GM12865 (cell line): Measurements from ENCODE around the gene ZBTB25.
A peak's percentile ranks its signal among the peaks of the same experiment; 100 is the strongest.

Source experiments
- DNase-seq: peaks from one replicate; pipeline ENCODE4 v3.0.0; 2010; ENCODE audit warnings: low read depth
- H3K4me3 ChIP-seq: 2 replicates; pipeline ENCODE4 v1.5.1; 2011; ENCODE audit warnings: mild to moderate bottlenecking, low read depth, low read length, control low read depth
- CTCF ChIP-seq: IDR thresholded peaks from 2 replicates; pipeline ENCODE4 v1.5.1; 2011; ENCODE audit warnings: low read length, control low read depth, low read depth, inconsistent platforms; ENCODE audit not compliant: insufficient read depth; ENCODE audit errors: missing control alignments

Gene ZBTB25

GRCh38 chr14:64465831-64466554, 37.6 kb downstream of the ZBTB25 start:
- no peak for TF ChIP-seq CTCF
- DNase-seq, result no peak
- peak overlapping the region; percentile 54 for H3K4me3 ChIP-seq

DNA sequence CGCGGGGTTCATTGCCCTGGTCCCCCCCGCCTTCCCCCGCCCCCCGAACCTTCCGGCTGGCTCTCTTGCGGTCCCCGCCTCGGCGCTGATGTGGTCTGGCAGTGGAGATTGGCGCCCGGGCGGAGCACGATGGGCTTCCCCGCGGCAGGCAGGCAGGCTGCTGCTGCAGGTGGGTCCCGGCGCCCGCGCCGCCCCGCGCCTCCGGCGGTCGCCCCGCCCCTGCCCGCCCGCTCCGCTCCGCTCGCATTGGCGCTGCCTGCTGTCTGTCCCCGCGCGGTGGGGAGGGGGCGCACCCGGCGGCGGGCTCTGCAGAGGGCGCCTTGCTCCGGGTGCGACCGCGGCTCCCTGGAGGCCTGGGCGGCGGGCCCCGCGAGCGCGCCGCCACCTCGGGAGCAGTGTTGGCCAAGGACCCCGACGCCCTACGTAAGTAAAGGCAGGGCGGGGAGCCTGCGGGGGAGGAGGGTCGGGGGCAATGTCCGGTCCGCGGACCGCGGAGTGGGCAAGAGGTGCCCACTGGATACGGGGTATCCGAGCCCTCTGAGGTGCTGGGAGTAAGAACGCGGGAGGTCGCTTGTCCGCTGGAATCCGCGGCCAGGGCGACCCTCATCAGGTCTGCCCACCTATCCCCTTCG, 38.3 kb downstream of the ZBTB25 start, which contains the start of gene AKAP5:
Gene AKAP5, plus strand, starts transcription at position 309 of the 632 bp plus-strand sequence. CDS start 2,896 bp downstream, outside the sequence.
- peak within 1 kb of the TSS; percentile 54 for H3K4me3 ChIP-seq
- no peak for TF ChIP-seq CTCF

DNA sequence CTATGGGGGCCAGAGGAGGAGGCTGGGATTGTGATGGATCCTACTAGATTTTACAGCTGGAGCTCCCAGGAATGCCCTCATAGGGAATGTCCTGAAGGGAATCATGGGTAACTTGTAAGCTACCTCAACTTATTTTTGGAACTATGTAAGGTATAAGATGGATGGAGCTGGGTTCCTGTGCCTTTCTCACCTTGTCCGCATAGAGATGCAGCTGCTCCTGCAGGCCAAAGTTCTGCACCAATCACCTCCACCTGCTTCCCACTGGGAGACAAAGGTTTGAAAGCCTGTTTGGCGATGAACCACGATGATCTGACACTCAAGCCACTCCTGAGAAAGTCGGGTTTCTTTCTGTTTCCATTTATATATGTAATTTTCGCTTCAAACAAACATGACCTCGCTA, 39.0 kb downstream of the ZBTB25 start:
- H3K4me3 ChIP-seq, result peak overlapping the region; percentile 54
- peak; percentile 30 for DNase-seq
- TF ChIP-seq CTCF, result no peak

More for the DNA sequence above, 38.3 kb downstream of the ZBTB25 start, which contains the start of gene AKAP5:
- DNase-seq, result peak; percentile 74

DNA sequence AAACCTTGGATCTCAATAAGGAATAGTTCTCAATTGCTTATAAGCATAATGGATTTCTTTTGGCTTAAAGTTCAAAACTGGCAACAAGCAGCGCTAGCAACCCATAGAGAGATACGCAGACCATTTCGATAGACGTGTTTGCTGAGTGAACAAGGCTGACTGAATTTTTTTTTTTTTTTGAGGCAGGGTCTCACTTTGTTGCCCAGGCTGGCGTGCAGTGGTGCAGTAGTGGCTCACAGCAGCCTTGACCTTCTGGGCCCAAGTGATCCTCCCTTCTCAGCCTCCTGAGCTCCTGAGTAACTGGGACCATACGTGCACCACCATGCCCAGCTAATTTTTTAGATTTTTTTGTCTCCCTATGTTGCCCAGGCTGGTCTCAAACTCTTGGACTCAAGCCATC, 39.8 kb downstream of the ZBTB25 start:
- TF ChIP-seq CTCF, result no peak
- no peak overlapping the region for H3K4me3 ChIP-seq
- DNase-seq, result no peak

DNA sequence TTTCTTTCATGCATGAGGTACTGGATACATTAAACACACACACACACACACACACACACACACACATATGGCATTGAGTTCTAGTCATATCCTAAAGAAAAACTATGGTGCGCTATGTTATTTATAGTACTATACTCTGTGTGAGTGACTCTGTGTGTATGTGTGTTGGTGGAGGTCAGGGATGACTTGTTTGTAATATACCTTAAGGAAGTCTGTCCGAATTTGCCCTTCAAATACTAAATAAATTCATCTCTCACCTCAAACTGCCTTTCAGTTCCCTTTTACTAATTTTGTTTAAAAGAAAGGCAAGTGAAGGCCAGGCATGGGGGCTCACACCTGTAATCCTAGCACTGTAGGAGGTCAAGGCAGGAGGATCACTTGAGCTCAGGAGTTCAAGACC, 40.4 kb downstream of the ZBTB25 start:
- DNase-seq, result peak; percentile 65
- no peak overlapping the region for H3K4me3 ChIP-seq
- no peak for TF ChIP-seq CTCF

DNA sequence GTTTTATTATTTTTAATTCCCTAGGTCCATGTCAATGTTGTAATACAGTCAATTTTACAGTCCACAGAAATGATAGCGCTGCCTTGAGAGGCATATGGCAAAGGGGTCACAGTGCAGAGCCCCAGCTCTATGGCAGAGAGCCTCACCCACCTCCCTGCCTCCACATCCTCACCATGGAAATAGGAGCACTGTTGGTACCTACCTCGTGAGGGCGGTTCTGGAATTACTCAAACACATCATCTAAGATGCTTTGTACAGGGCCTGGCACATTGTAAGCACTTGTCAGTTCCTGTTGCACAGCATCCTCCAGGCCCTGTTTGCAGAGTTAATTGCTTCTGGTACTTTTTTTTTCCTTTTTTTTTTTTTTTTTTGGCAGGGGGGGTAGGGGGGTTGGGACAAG, 42.4 kb downstream of the ZBTB25 start:
- no peak for DNase-seq
- no peak overlapping the region for H3K4me3 ChIP-seq
- TF ChIP-seq CTCF, result no peak
